ENCODE results near the gene SH2D3A. TPM values are rescaled to one million over a fixed set of nuclear protein-coding genes. Genes with fewer than 3 reads are reported as not detected.
"Not testable (repeated sequence)": the region's sequence is repeated elsewhere in the genome, so short reads cannot be mapped to it uniquely, and the experiment has no call there.

The SH2D3A gene
- total RNA-seq, 1 donor from 2014 or later = 10.4 TPM

DNA sequence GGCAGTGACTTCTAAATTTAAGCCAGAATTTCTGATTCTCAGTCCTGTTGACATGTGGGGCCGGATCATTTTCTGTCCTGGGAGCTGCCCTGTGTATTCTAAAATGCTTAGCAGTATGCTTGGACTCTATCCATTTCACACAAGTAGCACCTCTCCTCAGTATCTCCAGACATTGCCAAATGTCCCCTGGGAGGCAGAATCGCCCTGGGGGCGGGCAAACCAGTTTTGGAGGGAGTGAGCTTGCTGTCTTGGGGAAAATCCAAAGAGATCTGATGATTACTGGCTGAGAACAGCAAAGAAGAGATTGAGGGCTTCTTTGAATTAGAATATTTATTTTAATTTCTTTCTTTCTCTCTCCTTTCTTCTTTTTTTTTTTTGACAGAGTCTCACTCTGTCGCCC, 21.7 kb upstream of the SH2D3A start:
- no peak for DNase-seq

DNA sequence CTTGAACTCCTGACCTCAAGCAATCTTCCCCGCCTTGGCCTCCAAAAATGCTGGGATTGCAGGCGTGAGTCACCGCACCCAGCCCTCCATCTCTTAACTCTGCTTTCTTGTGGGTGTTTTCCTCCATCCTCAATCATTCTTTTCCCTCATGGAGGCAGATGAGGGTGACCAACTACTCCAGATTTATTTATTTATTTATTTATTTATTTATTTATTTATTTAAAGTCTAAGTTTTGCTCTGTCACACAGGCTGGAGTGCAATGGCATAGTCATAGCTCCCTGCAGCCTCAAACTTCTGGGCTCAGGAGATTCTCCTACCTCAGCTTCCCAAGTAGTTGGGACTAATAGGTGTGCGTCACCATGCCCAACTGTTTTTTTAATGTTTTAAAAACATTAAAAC, 20.2 kb upstream of the SH2D3A start:
- no peak for DNase-seq

DNA sequence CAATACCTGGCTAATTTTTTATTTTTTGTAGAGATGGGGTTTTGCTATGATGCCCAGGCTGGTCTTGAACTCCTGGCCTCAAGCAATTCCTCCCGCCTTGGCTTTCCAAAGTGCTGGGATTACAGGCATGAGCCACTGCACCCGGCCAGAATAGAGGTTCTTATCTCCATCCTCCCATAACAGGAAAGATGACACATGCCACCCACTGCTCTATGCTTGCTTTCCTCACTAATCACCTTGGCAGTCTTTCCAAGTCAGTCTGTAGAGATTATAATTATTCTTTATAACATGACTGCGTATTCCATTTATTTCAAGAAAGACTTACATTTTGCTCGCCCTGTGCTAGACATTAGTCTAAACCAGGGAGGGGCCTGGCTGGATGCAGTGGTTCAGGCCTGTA, 12.0 kb upstream of the SH2D3A start:
- no peak for DNase-seq

DNA sequence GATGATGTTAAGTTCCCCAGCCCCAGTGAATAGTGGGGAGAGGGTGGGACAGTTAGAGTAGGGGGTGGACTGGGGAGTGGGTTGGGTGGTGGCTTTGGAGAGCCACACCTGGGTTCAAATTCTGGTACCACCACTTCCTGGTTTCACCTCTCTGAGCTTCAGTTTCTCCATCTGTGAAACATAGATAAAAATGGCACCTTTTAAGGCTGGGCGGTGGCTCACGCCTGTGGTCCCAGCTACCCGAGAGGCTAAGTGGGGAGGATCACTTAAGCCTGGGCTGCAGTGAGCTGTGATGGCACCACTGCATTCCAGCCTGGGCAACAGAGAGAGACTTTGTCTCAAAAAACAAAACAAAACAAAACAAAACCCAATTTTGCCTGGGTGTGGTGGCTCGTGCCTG, 11.2 kb upstream of the SH2D3A start:
- no peak for DNase-seq

DNA sequence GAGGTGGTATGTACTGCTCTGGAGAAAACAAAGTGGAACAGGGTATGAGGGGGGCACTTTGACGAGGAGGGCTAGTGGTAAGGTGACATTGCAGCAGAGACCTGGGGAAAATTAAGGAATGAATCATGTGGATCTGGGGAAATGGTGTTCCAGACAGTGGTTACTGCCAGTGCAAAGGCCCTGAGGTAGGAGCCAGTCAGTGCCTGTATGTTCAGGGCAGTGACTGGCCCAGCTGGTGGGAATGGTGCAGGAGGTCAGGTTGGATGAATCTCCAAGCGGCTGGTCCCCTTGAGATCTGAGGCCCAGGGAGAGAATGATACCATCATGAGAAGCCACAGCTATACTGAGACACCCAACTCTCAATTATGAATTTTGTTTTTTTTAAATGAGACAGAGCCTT, 10.2 kb upstream of the SH2D3A start:
- no peak for DNase-seq

DNA sequence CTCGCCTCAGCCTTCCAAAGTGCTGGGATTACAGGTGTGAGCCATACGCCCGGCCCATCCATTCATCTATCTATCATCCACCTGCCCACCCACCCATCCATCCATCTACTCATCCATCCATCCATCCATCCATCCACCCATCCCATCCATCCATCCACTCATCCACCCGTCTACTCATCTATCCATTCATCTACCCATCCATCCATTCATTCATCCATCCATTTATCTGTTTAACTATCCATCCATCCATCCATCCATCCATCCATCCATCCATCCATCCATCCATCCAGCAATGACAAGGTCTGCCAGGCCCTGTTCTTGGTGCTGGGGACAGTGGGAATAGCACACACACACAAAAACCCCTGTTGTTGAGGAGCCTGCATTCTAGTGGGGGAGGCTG, 9.8 kb upstream of the SH2D3A start:
- no peak for DNase-seq

DNA sequence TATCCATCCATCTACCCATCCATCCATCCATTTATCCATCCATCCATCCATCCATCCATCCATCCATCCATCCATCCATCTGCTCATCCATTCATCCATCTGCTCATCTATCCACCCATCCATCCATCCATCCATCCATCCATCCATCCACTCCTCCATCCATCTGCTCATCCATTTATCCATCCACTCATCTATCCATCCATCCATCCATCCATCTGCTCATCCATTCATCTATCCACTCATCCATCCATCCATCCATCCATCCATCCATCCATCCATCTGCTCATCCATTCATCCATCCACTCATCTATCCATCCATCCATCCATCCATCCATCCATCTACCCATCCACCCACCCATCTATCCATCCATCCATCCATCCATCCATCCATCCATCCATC, 8.8 kb upstream of the SH2D3A start:
- not testable (repeated sequence) for DNase-seq

DNA sequence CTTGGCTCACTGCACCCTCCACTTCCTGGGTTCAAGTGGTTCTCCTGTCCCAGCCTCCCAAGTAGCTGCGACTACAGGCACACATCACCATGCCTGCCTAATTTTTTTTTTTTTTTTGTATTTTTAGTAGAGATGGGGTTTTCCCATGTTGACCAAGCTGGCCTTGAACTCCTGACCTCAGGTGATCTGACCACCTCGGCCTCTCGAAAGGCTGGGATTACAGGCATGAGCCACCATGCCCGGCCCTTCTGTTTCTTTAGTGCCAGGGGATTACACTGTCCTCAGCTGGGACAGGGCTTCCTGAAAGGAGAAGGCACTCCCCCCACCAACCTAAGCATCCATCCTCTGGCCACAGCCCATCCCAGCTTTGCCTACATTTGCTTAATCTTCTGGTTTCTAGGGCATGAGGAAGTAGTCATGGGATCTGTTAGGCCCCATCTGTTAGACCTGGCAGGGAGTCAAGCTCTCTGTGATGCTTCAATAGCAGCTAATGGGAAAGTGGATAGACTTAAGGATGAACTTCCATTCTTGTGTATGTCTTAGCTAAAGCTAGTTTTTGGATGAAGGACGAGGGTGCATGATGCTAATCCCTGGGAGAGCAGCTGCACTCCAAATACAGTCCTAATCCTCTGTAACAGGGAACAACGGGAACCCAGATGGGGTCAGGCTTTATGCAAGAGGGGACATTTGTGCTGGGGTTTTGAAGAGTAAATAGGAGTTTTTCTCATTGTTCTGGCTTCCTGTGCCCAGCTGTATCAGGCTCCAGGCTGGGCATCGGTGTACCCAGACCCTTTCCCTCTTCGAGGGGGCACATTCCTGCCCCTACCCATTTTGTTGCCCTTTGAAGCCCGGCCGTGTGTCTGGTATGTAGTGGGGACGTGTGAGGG, 7.8 kb upstream of the SH2D3A start:
- no peak for DNase-seq

DNA sequence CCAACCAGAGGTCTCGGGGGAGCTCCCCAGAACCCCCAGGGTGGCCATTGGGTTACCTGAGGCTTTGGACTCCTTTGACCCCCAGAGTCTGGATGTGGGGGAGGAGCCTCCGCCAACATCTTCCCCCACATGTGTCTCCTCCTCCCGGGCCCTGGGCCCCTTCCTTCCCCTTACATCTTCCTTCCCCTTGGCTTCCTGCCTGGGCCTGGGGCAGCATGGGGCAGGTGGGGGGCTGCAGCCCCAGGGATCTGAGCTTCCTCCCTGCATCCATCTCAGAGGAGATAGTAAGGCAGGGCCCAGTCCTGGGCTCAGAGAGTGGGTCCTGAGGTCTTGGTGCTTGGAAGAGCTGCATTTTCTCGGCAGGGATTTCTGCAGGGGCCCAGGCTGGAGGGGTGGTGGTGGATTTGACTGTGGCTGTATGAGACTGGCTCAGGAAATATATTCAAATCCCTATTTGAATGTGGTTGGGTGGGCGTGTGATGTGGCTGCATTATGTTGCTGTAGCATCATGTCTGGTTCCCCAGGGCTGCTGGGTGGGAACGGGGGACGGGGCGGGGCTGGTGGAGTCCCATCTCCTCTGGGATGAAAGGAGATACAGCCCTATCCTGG, 6.2 kb upstream of the SH2D3A start:
- no peak for DNase-seq

DNA sequence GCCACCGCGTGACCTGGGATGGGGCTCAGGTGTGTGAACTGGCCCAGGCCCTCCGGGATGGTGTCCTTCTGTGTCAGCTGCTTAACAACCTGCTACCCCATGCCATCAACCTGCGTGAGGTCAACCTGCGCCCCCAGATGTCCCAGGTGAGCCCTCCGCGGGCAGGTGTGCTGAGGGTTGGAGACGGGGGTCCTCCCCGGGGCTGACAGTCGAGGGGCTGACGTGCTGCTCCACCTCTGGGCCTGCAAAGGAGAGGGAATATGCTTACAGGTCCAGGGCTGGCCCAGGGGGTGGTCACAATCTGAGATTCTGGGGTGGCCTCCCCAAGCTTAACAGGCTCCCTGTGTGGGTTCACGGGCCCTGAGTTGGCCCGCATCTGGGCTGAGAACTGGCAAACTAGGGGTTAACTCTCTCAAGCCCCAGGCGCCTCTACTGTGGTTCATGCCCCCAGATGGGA, 5.7 kb upstream of the SH2D3A start:
- DNase-seq = no peak

DNA sequence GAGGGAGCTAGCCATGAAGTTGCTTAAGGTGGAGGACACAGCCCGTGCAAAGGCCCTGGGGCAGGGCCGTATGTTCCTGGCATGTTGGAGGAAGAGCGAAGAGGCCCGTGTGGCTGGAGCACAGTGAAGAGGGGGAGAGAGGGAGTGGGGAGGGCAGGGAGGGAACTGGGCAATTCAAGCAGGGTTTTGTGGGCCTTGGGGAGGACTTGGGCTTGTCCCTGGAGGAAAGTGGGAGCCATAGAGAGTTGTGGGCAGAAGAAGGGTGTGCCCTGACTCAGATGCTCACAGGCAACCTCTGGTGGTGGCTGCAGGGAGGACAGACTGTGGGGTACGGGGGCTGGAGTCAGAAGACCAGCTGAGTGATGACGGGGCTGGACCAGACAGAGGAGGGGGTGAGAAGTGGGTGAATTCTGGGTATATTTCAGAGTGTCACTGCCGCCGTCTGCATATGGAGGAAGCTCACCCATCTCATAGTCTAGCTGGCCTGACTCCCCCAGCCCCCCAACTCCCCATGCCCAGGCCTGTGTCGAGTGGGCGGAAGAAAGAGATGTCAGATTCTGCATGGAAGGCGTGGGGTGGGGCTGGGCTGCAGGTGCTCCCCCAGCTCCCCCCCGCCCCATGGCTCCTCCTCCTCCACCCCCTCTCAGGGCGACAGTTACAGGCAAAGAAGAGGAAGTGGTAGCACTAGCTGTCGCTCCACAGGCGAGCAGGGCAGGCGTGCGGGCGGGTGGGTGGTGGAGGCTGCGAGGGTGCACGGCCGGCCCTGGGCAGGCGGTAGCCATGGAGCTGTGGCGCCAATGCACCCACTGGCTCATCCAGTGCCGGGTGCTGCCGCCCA, 5.0 kb upstream of the SH2D3A start, which contains the start of gene VAV1:
VAV1 (plus strand) TSS at position 681 of the 838 bp plus-strand sequence; CDS start at position 781, 100 bp downstream.
- no peak for DNase-seq

DNA sequence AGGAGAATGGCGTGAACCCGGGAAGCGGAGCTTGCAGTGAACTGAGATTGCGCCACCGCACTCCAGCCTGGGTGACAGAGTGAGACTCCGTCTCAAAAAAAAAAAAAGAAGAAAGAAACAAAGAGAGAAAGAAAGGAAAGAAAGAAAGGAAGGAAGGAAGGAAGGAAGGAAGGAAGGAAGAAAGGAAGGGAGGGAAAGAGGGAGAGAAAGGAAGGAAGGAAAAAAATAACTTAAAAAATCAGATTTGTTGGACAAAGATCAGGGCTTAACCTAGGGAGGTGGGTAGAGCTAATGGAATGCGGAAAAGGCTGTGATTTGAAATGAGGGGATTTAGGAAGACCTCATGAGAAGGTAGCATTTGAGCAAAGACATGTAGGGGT, 4.4 kb upstream of the SH2D3A start:
- DNase-seq = not testable (repeated sequence)

DNA sequence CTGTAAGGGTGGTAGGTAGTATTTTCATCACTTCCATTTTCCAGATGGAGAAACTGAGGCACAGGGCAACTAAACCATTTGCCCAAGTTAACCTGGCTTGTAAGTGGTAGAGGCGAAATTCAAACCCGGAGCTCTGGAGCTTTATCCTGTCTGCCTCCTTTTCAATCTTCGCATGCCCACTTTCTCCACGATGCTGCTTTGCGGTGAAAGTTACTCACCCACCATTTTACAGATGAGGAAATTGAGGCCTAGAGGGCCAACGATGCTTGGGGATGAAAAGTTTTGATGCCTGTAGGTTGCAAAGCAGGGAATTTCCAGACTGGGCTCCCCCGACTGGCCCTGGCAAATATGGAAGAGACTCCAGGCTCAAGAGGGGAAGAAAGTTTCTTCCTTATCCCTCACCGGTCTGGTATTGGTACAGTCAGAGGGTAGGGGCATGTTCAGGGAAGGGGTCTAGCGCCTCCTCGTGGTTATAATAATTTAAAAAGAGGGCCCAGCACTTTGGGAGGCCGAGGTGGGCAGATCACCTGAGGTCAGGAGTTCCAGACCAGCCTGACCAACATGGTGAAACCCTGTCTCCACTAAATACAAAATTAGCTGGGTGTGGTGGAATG, 1.9 kb upstream of the SH2D3A start:
- DNase-seq = no peak

DNA sequence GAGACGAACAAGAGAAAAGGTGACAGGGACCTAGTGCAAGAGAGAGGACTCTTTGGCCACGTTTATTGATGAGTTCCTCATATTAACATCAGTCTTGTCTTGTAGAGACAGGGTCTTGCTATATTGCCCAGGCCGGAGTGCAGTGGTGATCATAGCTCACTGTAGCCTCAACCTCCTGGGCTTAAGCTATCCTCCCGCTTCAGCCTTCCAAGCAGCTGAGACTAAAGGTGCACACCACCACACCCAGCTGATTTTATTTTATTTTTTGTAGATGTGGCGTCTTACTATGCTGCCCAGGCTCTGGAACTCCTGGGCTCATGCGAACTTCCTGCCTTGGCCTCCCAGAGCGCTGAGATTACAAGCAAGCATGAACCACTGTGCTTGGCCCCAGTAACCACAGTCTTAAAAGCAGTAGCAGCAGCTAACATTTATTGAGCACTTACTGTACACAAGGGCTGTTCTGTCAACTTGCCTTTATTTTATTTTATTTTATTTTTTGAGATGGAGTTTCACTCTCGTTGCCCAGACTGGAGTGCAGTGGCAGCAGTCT, 1.1 kb upstream of the SH2D3A start:
- no peak for DNase-seq

DNA sequence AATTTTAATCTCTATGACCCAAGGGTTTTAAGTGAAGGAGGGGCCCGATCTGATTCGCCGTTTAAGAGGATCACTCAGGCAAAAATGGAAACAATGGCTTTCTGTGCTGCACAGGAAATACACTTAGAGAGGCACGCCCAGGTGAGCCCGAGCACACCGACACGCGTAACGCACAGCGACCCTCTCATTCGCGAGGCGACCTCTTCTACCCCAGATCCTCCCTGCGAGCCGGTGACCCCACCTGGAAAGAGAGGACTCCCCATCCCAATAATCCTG, 216 bp downstream of the SH2D3A start:
- DNase-seq = no peak

DNA sequence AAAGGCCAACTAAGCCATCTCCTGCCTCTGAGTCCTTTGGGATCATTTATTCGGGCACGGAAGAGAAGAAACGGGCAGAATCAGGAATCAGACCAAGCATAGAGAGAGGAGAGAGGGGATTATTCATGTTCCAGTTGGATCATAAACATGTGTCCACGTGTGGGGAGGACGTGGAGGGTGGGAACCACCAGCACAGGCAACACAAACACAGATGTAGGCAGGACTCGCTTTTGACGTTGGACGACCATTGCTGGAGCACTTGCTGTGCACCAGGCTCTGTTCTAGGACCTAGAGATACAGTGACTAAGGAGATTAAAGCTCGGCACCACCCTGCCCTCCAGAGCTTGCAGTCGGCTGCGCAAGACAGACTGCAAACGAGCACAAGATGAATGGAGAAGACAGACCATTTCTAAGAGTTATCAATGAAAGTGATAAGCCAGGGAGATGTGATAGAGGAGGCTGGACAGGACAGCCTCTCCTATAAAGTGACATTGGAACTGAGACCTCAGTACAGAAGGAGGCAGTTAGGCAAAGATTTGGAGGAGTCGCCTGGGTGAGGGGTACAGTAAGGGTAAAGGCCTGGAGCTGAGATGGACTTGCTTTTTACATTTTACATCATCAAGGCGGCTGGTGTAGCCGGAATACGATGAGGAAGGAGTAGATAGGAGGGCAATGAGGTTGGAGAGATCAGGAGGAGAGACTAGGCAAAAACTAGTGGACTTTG, 716 bp downstream of the SH2D3A start:
- no peak for DNase-seq

DNA sequence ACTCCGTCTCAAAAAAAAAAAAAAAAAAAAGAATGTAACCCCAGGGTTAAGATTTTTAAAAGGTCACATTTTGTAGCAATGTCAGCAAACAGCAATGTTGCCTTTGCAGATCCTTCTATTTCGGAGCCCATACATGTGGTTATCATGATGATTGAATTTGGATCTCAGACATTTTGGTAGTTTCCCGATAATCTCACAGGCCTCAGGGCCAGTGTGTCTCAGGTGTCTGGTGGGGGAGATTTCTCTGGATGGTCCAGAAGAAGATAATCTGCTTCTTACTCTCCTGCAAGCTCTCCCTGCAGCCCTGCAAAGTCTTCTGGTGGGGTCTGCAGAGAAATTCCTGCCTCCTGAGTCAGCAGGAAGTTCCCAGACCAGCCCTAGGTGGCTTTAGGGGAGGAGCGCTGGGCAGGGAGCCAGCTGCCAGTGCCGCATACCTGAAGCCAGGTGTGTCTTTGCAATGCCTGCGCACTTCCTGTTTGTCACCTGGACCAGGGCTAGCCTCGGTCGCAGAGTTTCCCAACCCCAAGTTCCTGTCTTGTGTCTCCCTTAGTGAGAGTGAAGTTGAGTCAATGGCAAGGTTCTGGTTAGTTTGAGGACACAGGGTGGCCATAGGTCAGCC, 1.4 kb downstream of the SH2D3A start:
- DNase-seq = no peak

DNA sequence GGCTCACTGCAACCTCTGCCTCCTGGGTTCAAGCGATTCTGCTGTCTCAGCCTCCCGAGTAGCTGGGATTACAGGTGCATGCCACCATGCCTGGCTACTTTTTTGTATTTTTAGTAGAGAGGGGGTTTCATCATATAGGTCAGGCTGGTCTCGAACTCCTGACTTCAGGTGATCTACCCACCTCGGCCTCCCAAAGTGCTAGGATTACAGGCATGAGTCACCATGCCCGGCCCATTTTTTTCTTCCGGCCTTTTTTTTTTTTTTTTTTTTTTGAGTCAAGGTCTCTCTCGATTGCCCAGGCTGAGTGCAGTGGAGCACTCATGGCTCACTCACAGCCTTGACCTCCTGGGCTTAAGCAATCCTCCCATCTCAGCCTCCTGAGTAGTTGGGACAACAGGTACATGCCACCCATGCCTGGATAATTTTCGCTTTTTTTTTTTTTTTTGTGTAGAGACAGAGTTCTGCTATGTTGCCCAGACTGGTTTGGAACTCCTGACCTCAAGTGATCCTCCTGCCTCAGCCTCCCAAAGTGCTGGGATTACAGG, 4.9 kb downstream of the SH2D3A start:
- DNase-seq = not testable (repeated sequence)

DNA sequence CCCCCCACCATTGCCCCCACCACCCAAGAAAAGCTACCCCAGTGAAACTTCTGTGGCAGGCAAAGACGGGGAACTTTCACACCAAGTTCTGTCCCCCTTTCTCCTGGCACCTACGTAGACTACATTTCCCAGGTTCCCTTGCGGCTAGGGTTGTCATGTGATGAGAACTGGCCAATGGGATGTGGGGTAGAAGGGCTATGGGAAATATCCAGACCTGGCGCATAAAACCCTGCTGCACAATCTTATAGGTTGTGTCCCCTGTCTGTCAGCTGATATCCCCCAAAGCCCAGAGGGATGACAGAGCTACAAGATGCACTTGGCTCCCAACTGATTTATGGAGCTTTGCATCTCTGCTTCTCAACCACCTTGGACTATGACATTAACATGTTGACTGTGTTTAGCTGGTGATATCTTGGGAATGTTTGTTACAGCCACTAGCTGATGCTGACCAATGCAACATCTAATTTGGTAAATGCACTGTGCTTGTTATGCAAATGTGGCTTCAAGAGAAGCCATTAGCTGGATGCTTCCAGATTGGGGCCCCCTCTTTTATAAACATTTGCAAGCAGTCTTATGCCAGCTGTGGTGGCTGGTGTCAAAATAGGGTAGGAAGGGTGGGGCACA, 6.1 kb downstream of the SH2D3A start:
- DNase-seq = no peak

DNA sequence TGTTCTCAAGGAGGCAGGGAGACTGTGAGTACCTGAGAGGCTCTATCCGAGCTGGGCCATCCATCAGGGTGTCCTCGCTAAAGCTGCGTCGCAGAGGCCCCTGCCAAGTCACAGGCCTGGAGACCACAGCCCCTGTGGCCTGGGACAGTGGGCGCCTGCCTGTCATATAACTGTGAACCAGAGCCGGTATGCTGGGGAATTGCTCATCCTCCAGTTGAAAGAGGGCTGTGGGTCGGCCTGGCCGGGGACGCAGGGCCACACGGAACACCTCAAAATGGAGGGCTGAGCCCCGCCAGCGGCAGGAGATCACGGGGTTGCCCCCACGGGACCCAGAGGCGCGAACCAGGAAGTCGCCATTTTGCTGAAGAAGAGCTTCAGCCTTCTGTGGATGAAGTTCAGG, 6.6 kb downstream of the SH2D3A start:
- no peak for DNase-seq

All from skin of body (tissue), 2 donors.